GM21423 (cell line): ENCODE results near the gene KSR2.
"Not testable (repeated sequence)": the region's sequence is repeated elsewhere in the genome, so short reads cannot be mapped to it uniquely, and the experiment has no call there.

Experiments
- ATAC-seq: cut with Tn5 transposase; IDR thresholded peaks from one replicate; pipeline ENCODE4 v1.9.1; 2021; ENCODE audit warnings: mild to moderate bottlenecking, moderate library complexity; ENCODE audit not compliant: unreplicated experiment

The KSR2 gene

GRCh38 chr12:117649796-117650195 is 319.0 kb downstream of the KSR2 start:
- ATAC-seq, result no peak

- no peak for ATAC-seq
Observed at GRCh38 chr12:117646520-117646919, 322.3 kb downstream of the KSR2 start.

GRCh38 chr12:117645473-117645872 is 323.3 kb downstream of the KSR2 start:
- no peak for ATAC-seq

- no peak for ATAC-seq
Observed at GRCh38 chr12:117643971-117644370, 324.8 kb downstream of the KSR2 start.

GRCh38 chr12:117641885-117642284 is 326.9 kb downstream of the KSR2 start:
- no peak for ATAC-seq

GRCh38 chr12:117640511-117640910 is 328.3 kb downstream of the KSR2 start:
- no peak for ATAC-seq

- no peak for ATAC-seq
Observed at GRCh38 chr12:117629454-117629853, 339.3 kb downstream of the KSR2 start.

- not testable (repeated sequence) for ATAC-seq
Observed at GRCh38 chr12:117628711-117629110, 340.1 kb downstream of the KSR2 start.

- ATAC-seq, result no peak
Observed at GRCh38 chr12:117622741-117623140, 346.0 kb downstream of the KSR2 start.

- ATAC-seq, result no peak
Observed at GRCh38 chr12:117622087-117622486, 346.7 kb downstream of the KSR2 start.

GRCh38 chr12:117607778-117608177 is 361.0 kb downstream of the KSR2 start:
- ATAC-seq, result no peak

- ATAC-seq, result no peak
Observed at GRCh38 chr12:117606945-117607344, 361.8 kb downstream of the KSR2 start.

- no peak for ATAC-seq
Observed at GRCh38 chr12:117606024-117606423, 362.8 kb downstream of the KSR2 start.

GRCh38 chr12:117603316-117604113 is 365.3 kb downstream of the KSR2 start:
- ATAC-seq, result no peak

- no peak for ATAC-seq
Observed at GRCh38 chr12:117599849-117600248, 368.9 kb downstream of the KSR2 start.

GRCh38 chr12:117596968-117597367 is 371.8 kb downstream of the KSR2 start:
- ATAC-seq, result no peak

- no peak for ATAC-seq
Observed at GRCh38 chr12:117595751-117596150, 373.0 kb downstream of the KSR2 start.

GRCh38 chr12:117594481-117594880 is 374.3 kb downstream of the KSR2 start:
- no peak for ATAC-seq

- ATAC-seq, result no peak
Observed at GRCh38 chr12:117593815-117594400, 374.9 kb downstream of the KSR2 start.

GRCh38 chr12:117592588-117593305 is 376.0 kb downstream of the KSR2 start:
- no peak for ATAC-seq

GRCh38 chr12:117590999-117591398 is 377.8 kb downstream of the KSR2 start:
- no peak for ATAC-seq

GRCh38 chr12:117590386-117590785 is 378.4 kb downstream of the KSR2 start:
- ATAC-seq, result no peak
